G401.6 (cell line): ENCODE results near the gene MMP15.
A peak's percentile ranks its signal among the peaks of the same experiment; 100 is the strongest.
"Not testable (repeated sequence)": the region's sequence is repeated elsewhere in the genome, so short reads cannot be mapped to it uniquely, and the experiment has no call there.

Experiments
- FAIRE-seq: peaks from 2 replicates; lab custom pipeline; 2012; peaks lifted over from hg19 to GRCh38; lab: Jason Lieb, UNC

Gene MMP15

GRCh38 chr16:57996406-57997175 is 29.0 kb upstream of the MMP15 start:
- no peak for FAIRE-seq

GRCh38 chr16:57997176-57997527 is 28.4 kb upstream of the MMP15 start:
- no peak for FAIRE-seq

GRCh38 chr16:57997528-57998265 is 27.9 kb upstream of the MMP15 start:
- no peak for FAIRE-seq

- no peak for FAIRE-seq
Measured at GRCh38 chr16:57998486-57998885, 27.1 kb upstream of the MMP15 start.

- no peak for FAIRE-seq
Measured at GRCh38 chr16:57998992-57999365, 26.6 kb upstream of the MMP15 start.

GRCh38 chr16:57999366-57999970 is 26.1 kb upstream of the MMP15 start:
- no peak for FAIRE-seq

- FAIRE-seq: no peak
Measured at GRCh38 chr16:57999971-58000705, 25.4 kb upstream of the MMP15 start, which contains the start of gene ZNF319. ZNF319 (minus strand) TSS chr16:58000672; CDS start chr16:57998265, 2,407 bp downstream.

GRCh38 chr16:58000706-58001676 is 24.6 kb upstream of the MMP15 start, which contains the start of gene USB1:
USB1 (plus strand) TSS chr16:58001407; CDS start chr16:58001484, 77 bp downstream.
- FAIRE-seq: peak; percentile 21

GRCh38 chr16:58001781-58002415 is 23.7 kb upstream of the MMP15 start:
- no peak for FAIRE-seq

GRCh38 chr16:58002416-58002800 is 23.1 kb upstream of the MMP15 start:
- no peak for FAIRE-seq

GRCh38 chr16:58002936-58003335 is 22.6 kb upstream of the MMP15 start:
- FAIRE-seq: no peak

- FAIRE-seq: not testable (repeated sequence)
Measured at GRCh38 chr16:58004736-58005135, 20.8 kb upstream of the MMP15 start.

- FAIRE-seq: no peak
Measured at GRCh38 chr16:58009856-58010416, 15.6 kb upstream of the MMP15 start.

GRCh38 chr16:58010886-58011285 is 14.7 kb upstream of the MMP15 start:
- no peak for FAIRE-seq

- FAIRE-seq: no peak
Measured at GRCh38 chr16:58011652-58012051, 13.9 kb upstream of the MMP15 start.

GRCh38 chr16:58012481-58012880 is 13.1 kb upstream of the MMP15 start:
- FAIRE-seq: no peak

- FAIRE-seq: no peak
Measured at GRCh38 chr16:58013201-58013956, 12.2 kb upstream of the MMP15 start.

- FAIRE-seq: no peak
Measured at GRCh38 chr16:58016840-58017446, 8.6 kb upstream of the MMP15 start.

- FAIRE-seq: no peak
Measured at GRCh38 chr16:58018803-58019202, 6.8 kb upstream of the MMP15 start.
